HG02938 (cell line): ENCODE results near the gene ARRDC2.

Experiments used
- ATAC-seq: cut with Tn5 transposase; IDR thresholded peaks from one replicate; pipeline ENCODE4 v1.9.1; 2021; ENCODE audit warnings: mild to moderate bottlenecking, moderate library complexity; ENCODE audit not compliant: unreplicated experiment

Gene ARRDC2

DNA sequence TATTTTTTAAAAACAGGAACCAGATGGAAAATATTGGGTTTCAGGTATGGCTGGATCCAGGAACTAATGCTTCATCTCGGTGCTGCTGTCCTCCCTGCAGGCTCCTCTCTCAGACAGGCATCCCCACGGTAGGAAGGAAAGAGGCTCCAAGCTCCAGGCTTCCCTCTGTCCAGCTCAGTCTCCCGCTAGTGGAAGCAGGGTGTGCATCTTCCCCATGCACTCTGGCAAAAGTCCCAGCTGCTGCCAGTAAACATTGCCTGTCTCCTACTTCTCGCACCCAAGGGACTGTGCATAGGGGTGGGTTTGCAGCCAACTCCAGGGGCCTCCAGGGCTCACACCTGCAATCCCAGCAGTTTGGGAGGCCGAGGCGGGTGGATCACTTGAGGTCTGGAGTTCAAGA is 49.6 kb downstream of the ARRDC2 start:
- ATAC-seq, result no peak

DNA sequence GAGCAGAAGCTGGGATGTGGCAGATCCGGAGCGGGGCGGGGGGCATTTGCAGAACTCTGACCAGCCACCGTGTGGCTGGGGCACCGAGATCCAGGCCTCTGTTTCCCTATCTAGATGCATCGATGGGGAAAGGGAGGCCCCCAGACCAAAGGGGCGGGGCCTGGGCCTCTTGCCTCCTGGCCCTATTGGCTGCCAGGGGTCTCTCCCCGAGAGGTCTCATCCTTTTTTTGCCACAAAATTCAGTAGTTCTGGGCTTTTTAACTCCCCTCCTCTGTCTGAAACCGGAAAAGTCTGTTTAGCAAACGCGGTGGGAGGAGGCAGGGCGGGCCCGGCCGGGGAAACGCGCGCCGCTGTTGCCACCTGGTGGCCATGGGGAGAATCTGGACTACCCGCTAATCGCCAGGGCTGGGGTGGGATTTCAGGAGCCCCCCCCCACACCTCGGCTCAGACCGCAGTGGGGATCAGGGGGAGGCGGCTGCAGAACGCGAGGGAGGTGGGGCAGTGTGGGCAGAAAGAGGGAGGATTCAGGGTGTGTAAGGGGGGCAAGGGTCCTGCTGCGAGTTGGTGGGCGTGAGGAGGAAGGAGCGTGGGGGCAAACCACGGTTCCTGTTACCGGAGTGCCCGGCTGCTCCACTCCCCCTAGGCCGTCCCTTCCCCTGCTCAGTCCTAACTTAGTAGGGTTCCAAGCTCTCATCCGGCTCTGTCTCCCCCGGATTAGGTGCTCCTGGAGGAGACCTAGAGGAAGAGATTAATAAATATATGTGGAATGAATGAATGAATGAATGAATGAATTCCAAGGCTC is 50.4 kb downstream of the ARRDC2 start:
- no peak for ATAC-seq

GRCh38 chr19:18059297-18059696 is 51.3 kb downstream of the ARRDC2 start:
- ATAC-seq, result no peak

- ATAC-seq, result no peak
Observed at GRCh38 chr19:18059902-18060301, 51.9 kb downstream of the ARRDC2 start.

- ATAC-seq, result no peak
Observed at GRCh38 chr19:18060472-18060871, 52.5 kb downstream of the ARRDC2 start.

GRCh38 chr19:18062028-18062427 is 54.1 kb downstream of the ARRDC2 start:
- no peak for ATAC-seq

DNA sequence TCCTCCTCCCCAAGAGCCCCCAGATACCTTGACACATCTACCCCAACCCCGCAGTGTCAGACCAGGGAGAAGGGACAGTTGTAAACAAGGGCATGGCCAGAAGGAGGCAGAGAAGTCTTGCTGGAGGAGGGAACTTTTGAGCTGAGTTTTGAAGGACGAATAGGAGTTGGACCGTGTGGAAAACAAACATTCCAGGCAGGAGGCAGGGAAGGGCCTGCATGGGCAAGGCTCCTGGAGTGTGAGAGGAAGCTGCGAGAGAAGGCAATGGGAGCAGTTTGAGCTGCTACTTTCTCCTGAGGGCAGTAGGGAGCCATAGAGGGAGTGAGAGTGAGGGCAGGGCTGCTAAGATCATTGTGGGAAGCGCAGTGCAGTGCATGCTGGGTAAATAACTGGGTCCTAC is 55.5 kb downstream of the ARRDC2 start:
- no peak for ATAC-seq
